H1 (cell line): Measurements from ENCODE around the gene PARD3. TPM values are rescaled to one million over a fixed set of nuclear protein-coding genes. Genes with fewer than 3 reads are reported as not detected.

Experiments
- CTCF ChIA-PET: fragments of 300-600 bp; sonication (Branson Sonifier 250); formaldehyde crosslinking; loops from one replicate; lab custom pipeline; 2021; ENCODE audit not compliant: partially characterized antibody; lab: Charles Lee
- POLR2A ChIA-PET: fragments of 300-600 bp; sonication (Branson Sonifier 250); formaldehyde crosslinking; loops from one replicate; lab custom pipeline; 2021; ENCODE audit warnings: inconsistent platforms; ENCODE audit not compliant: partially characterized antibody; lab: Charles Lee
- DNase-seq, 2 experiments: peaks; one replicate each; pipeline versions ENCODE4 v3.0.0 to v3.0.0-alpha.2; 2010 to 2022; ENCODE audit warnings: low spot score in 2 of 2, low read depth in 1 of 2, mixed read lengths in 1 of 2
- FAIRE-seq: peaks from 2 replicates; lab custom pipeline; 2011; peaks lifted over from hg19 to GRCh38; lab: Jason Lieb, UNC
- H2AFZ ChIP-seq: 2 replicates; pipeline ENCODE4 v1.8.1; 2012; ENCODE audit warnings: low read length, inconsistent platforms
- H2AK5ac ChIP-seq: 2 replicates; pipeline ENCODE4 v1.6.1; 2013; ENCODE audit warnings: low read depth, low read length
- H2BK120ac ChIP-seq: replicated peaks from 2 replicates; pipeline ENCODE3; 2013; ENCODE audit warnings: low read depth, low read length, inconsistent platforms
- H2BK12ac ChIP-seq: 2 replicates; pipeline ENCODE4 v1.6.1; 2013; ENCODE audit warnings: low read depth, low read length
- H2BK15ac ChIP-seq: 2 replicates; pipeline ENCODE4 v1.6.1; 2013; ENCODE audit warnings: low read length
- H2BK20ac ChIP-seq: 2 replicates; pipeline ENCODE4 v1.6.1; 2013; ENCODE audit warnings: low read length
- H2BK5ac ChIP-seq: 2 replicates; pipeline ENCODE4 v1.6.1; 2013; ENCODE audit warnings: low read depth, low read length
- H3K14ac ChIP-seq: 2 replicates; pipeline ENCODE4 v1.6.1; 2013; ENCODE audit warnings: inconsistent platforms; ENCODE audit not compliant: insufficient read length
- H3K18ac ChIP-seq: 2 replicates; pipeline ENCODE4 v1.6.1; 2013; ENCODE audit warnings: low read length; ENCODE audit errors: extremely low read depth
- H3K23ac ChIP-seq: 2 replicates; pipeline ENCODE4 v1.6.1; 2013; ENCODE audit warnings: inconsistent platforms; ENCODE audit not compliant: insufficient read length
- H3K23me2 ChIP-seq: 2 replicates; pipeline ENCODE4 v1.6.1; 2013; ENCODE audit warnings: low read depth, low read length
- H3K27ac ChIP-seq: 2 replicates; pipeline ENCODE4 v1.6.1; 2011; ENCODE audit warnings: low read depth, low read length, inconsistent platforms
- H3K27me3 ChIP-seq, 4 experiments: replicated peaks in 1 of 4; 1 replicate in 1 of 4; 2 replicates in 3 of 4; pipeline versions ENCODE4 v1.6.1 to v1.8.1; 2011 to 2013; ENCODE audit warnings: low read length in 3 of 4, mild to moderate bottlenecking in 3 of 4, inconsistent platforms in 2 of 4, mixed read lengths in 2 of 4, moderate library complexity in 1 of 4; ENCODE audit not compliant: control insufficient read depth in 3 of 4, insufficient read depth in 3 of 4; ENCODE audit errors: extremely low read depth in 1 of 4
- H3K36me3 ChIP-seq, 4 experiments: 2 replicates each; pipeline versions ENCODE4 v1.6.1 to v1.8.1; 2011 to 2013; ENCODE audit warnings: mild to moderate bottlenecking in 4 of 4, low read length in 3 of 4, moderate library complexity in 2 of 4, control low read depth in 1 of 4, inconsistent platforms in 1 of 4; ENCODE audit not compliant: insufficient read depth in 4 of 4, control insufficient read depth in 2 of 4
- H3K4ac ChIP-seq: replicated peaks from 2 replicates; pipeline ENCODE3; 2013; ENCODE audit warnings: low read length, low read depth, mixed read lengths, inconsistent platforms; ENCODE audit not compliant: insufficient read length
- H3K4me1 ChIP-seq, 4 experiments: replicated peaks in 1 of 4; 1 replicate in 1 of 4; 2 replicates in 3 of 4; pipeline versions ENCODE4 v1.6.1 to v1.8.1; 2011 to 2013; ENCODE audit warnings: low read length in 3 of 4, inconsistent platforms in 2 of 4, mixed read lengths in 1 of 4; ENCODE audit not compliant: insufficient read depth in 4 of 4, control insufficient read depth in 3 of 4
- H3K4me2 ChIP-seq, 2 experiments: 2 replicates each; pipeline versions ENCODE4 v1.6.1 to v1.8.1; 2011 to 2013; ENCODE audit warnings: low read depth in 2 of 2, low read length in 2 of 2, control low read depth in 1 of 2, inconsistent platforms in 1 of 2, mild to moderate bottlenecking in 1 of 2; ENCODE audit not compliant: insufficient read depth in 1 of 2
- H3K4me3 ChIP-seq, 4 experiments: fragments of 200-600, 300-600 bp in 1 of 4; sonication (generic), shearing (Covaris generic), sonication (Bioruptor Twin) in 1 of 4; 2 replicates each; pipeline versions ENCODE4 v1.5.1 to v1.8.1; 2011 to 2016; ENCODE audit warnings: low read length in 4 of 4, low read depth in 3 of 4, control low read depth in 2 of 4, inconsistent platforms in 2 of 4, mild to moderate bottlenecking in 2 of 4, mixed read lengths in 1 of 4, moderate library complexity in 1 of 4; ENCODE audit not compliant: insufficient read depth in 2 of 4; ENCODE audit errors: extremely low read depth in 1 of 4
- H3K56ac ChIP-seq: replicated peaks from 2 replicates; pipeline ENCODE3; 2013; ENCODE audit warnings: low read depth, mild to moderate bottlenecking, mixed read lengths, low read length, inconsistent platforms; ENCODE audit not compliant: insufficient read length
- H3K79me1 ChIP-seq: 2 replicates; pipeline ENCODE4 v1.6.1; 2013; ENCODE audit warnings: low read depth, low read length, control low read depth
- H3K79me2 ChIP-seq, 2 experiments: 2 replicates each; pipeline versions ENCODE4 v1.6.1 to v1.8.1; 2012 to 2013; ENCODE audit warnings: low read length in 2 of 2, mild to moderate bottlenecking in 2 of 2, inconsistent platforms in 1 of 2; ENCODE audit not compliant: insufficient read depth in 2 of 2, control insufficient read depth in 1 of 2
- H3K9ac ChIP-seq, 4 experiments: replicated peaks in 1 of 4; 1 replicate in 1 of 4; 2 replicates in 3 of 4; pipeline versions ENCODE4 v1.6.1 to v1.8.1; 2011 to 2013; ENCODE audit warnings: low read depth in 3 of 4, low read length in 3 of 4, control low read depth in 2 of 4, mild to moderate bottlenecking in 2 of 4, moderate library complexity in 2 of 4, inconsistent platforms in 1 of 4; ENCODE audit errors: extremely low read depth in 1 of 4
- H3K9me3 ChIP-seq, 2 experiments: 2 replicates each; pipeline versions ENCODE4 v1.6.1 to v1.8.1; 2012 to 2013; ENCODE audit warnings: mild to moderate bottlenecking in 2 of 2, moderate library complexity in 2 of 2, control low read depth in 1 of 2, inconsistent platforms in 1 of 2, low read depth in 1 of 2, low read length in 1 of 2, mixed read lengths in 1 of 2; ENCODE audit not compliant: insufficient read depth in 2 of 2
- H4K20me1 ChIP-seq, 2 experiments: replicated peaks in 1 of 2; 2 replicates each; pipeline versions ENCODE3 to v1.8.1; 2011 to 2013; ENCODE audit warnings: inconsistent platforms in 2 of 2, low read length in 2 of 2, mild to moderate bottlenecking in 1 of 2; ENCODE audit not compliant: insufficient read depth in 2 of 2, control insufficient read depth in 1 of 2
- H4K5ac ChIP-seq: 2 replicates; pipeline ENCODE4 v1.6.1; 2013; ENCODE audit warnings: low read length, low read depth, mixed read lengths, inconsistent platforms; ENCODE audit not compliant: insufficient read length
- H4K8ac ChIP-seq: 2 replicates; pipeline ENCODE4 v1.8.0; 2013; ENCODE audit warnings: mild to moderate bottlenecking, moderate library complexity, low read length, inconsistent platforms; ENCODE audit not compliant: insufficient read depth; ENCODE audit errors: extremely low read depth
- H4K91ac ChIP-seq: replicated peaks from 2 replicates; pipeline ENCODE3; 2013; ENCODE audit warnings: low read length, mixed read lengths, inconsistent platforms; ENCODE audit not compliant: insufficient read length
- ASH2L ChIP-seq: fragments of 200-600, 300-600 bp; sonication (generic); IDR thresholded peaks from one replicate; pipeline ENCODE4 v1.7.1; 2017; ENCODE audit warnings: low read length
- CREB1 ChIP-seq: IDR thresholded peaks from 2 replicates; pipeline ENCODE4 v1.6.1; 2012; ENCODE audit warnings: inconsistent platforms
- FOSL1 ChIP-seq: IDR thresholded peaks from 2 replicates; pipeline ENCODE4 v1.6.1; 2011; ENCODE audit warnings: mild to moderate bottlenecking, low read depth, low read length, moderate library complexity; ENCODE audit not compliant: insufficient read depth
- JUN ChIP-seq: IDR thresholded peaks from 2 replicates; pipeline ENCODE4 v1.6.1; 2011; ENCODE audit warnings: low read depth, mild to moderate bottlenecking, improper control_type of control experiment, low read length
- MAX ChIP-seq: IDR thresholded peaks from 2 replicates; pipeline ENCODE4 v1.6.1; 2012; ENCODE audit warnings: inconsistent platforms
- NANOG ChIP-seq: IDR thresholded peaks from 2 replicates; pipeline ENCODE4 v1.6.1; 2011; ENCODE audit warnings: low read length, low read depth, mild to moderate bottlenecking, inconsistent platforms; ENCODE audit not compliant: insufficient read depth, poor library complexity, severe bottlenecking
- RNF2 ChIP-seq: fragments of 200-900, 300-1000 bp; sonication (generic); IDR thresholded peaks from 2 replicates; pipeline ENCODE4 v1.7.1; 2016; ENCODE audit warnings: borderline replicate concordance, low read depth, mild to moderate bottlenecking, antibody characterized with exemption, low read length; ENCODE audit not compliant: poor library complexity, severe bottlenecking; ENCODE audit errors: missing control alignments
- SRF ChIP-seq: IDR thresholded peaks from 2 replicates; pipeline ENCODE4 v1.6.1; 2011; ENCODE audit warnings: mild to moderate bottlenecking, low read depth, low read length, moderate library complexity
- ZNF274 ChIP-seq: IDR thresholded peaks from 2 replicates; pipeline ENCODE4 v1.7.0; 2012; ENCODE audit warnings: low read length, borderline replicate concordance; ENCODE audit errors: extremely low read depth
- WGBS, 2 experiments: shearing (Covaris generic) in 1 of 2; methylation state at CpG; one replicate each; pipeline versions ENCODE4 v1.1.6 to v1.1.7; 2013 to 2015; ENCODE audit warnings: low lambda C conversion rate in 2 of 2, mixed read lengths in 2 of 2, inconsistent platforms in 1 of 2, low coverage in 1 of 2, missing lambda C conversion rate in 1 of 2; ENCODE audit not compliant: insufficient replicate concordance in 2 of 2, insufficient coverage in 1 of 2, insufficient read length in 1 of 2; ENCODE audit errors: extremely low coverage in 1 of 2, missing lambda C conversion rate in 1 of 2; 5-methylcytosine and 5-hydroxymethylcytosine counted together
- polyA plus RNA-seq, 7 experiments: library from polyadenylated mRNA; depleted of rRNA in 3 of 7; stranded (reverse) in 5 of 7; unstranded in 2 of 7; fragments of >200 nt in 5 of 7; fragments of 200-250 nt in 2 of 7; gene quantifications; 1 replicate in 5 of 7; 2 replicates in 1 of 7; 4 replicates in 1 of 7; pipeline versions ENCODE4 v1.2.1 to v1.2.3, GENCODE V29; 2011 to 2013; ENCODE audit warnings: missing spikeins in 2 of 7, mixed read lengths in 2 of 7
- total RNA-seq: library from RNA; stranded (reverse); fragmentation: NEBNext Ultra II Directional; extraction: Animal tissue kit (Norgen Biotek cat#: 25700); gene quantifications from 2 replicates; pipeline ENCODE4 v1.2.1, GENCODE V29; 2021

The PARD3 gene
- total and polyA plus RNA-seq, 2 of the 8 experiments (the other 6 are each of a cell fraction or from before 2014, with no cell fraction given) = 19.7 to 49.1 TPM

DNA sequence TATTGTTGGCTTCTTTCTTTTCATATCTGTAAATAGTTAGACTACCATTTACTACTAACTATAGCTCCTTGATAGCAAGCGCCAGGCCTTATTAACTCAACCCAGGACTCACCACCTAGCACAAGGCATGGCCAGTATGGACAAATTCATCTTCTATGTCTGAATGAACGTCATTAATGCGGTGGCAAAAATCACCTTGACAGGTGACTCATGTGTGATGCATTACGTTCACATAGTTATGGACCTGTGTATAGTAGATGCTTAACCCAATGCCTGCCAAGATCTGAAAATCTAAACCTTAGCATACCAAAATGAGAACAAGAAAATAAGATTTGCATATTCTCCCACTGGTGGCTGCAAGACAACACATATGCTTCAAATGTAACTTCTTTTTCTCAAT, 300.8 kb downstream of the PARD3 start:
- H3K56ac ChIP-seq = no peak overlapping the region
- H4K8ac ChIP-seq = no peak overlapping the region
- H2BK5ac ChIP-seq = no peak overlapping the region
- no peak overlapping the region for H3K4me3 ChIP-seq
- H3K14ac ChIP-seq = no peak overlapping the region
- H4K91ac ChIP-seq = no peak overlapping the region
- H2BK20ac ChIP-seq = no peak overlapping the region
- no peak overlapping the region for H2AK5ac ChIP-seq
- H3K79me1 ChIP-seq = no peaks in the 10 kb centered on the region
- no peaks in the 10 kb centered on the region; a peak in 1 of 8 replicates for H3K36me3 ChIP-seq
- no peaks in the 10 kb centered on the region for H3K9me3 ChIP-seq
- peaks cover 0 to 12% of the 10 kb centered on the region in 2 experiments; a peak in 2 of 4 replicates for H3K79me2 ChIP-seq
- no peak for DNase-seq
- H3K23me2 ChIP-seq = no peaks in the 10 kb centered on the region
- no peaks in the 10 kb centered on the region for H3K4me1 ChIP-seq
- H3K4me2 ChIP-seq = no peak overlapping the region
- no peak overlapping the region for H4K5ac ChIP-seq
- 93% methylated on average over 4 of the region's 4 CpGs; no CpG with 5 or more reads in 1 of the 2 experiments for WGBS, 2 experiments
- no peaks in the 10 kb centered on the region for H4K20me1 ChIP-seq
- H3K27ac ChIP-seq = no peak overlapping the region
- no peak overlapping the region for H2AFZ ChIP-seq
- CTCF ChIA-PET = interaction anchor here (1.1 to 1.2 kb wide), 2 partner anchors 124 to 388 kb away, joined by 3 to 4 read pairs; no protein-coding TSS in a partner anchor
- H3K18ac ChIP-seq = no peak overlapping the region
- H3K4ac ChIP-seq = no peak overlapping the region
- no peak overlapping the region for H3K9ac ChIP-seq
- no peak overlapping the region for H2BK120ac ChIP-seq
- POLR2A ChIA-PET = no interaction called here
- no peak overlapping the region for H3K23ac ChIP-seq
- no peak overlapping the region for H2BK12ac ChIP-seq
- no peaks in the 10 kb centered on the region for H3K27me3 ChIP-seq
- TF ChIP-seq ASH2L = no peak
- TF ChIP-seq MAX = no peak
- no peak for TF ChIP-seq NANOG
- TF ChIP-seq CREB1 = no peak
- TF ChIP-seq SRF = no peak
- TF ChIP-seq FOSL1 = no peak
- TF ChIP-seq ZNF274 = no peak
- TF ChIP-seq RNF2 = no peak
- TF ChIP-seq JUN = no peak
- FAIRE-seq = no peak
- H2BK15ac ChIP-seq = no peak overlapping the region
